ENCODE data around the gene PHF5A.
"Not testable (repeated sequence)": the region's sequence is repeated elsewhere in the genome, so short reads cannot be mapped to it uniquely, and the experiment has no call there.

PHF5A gene

GRCh38 chr22:41487037-41487935, 18.8 kb upstream of the PHF5A start:
- no peak for DNase-seq

- no peak for DNase-seq
Observed at GRCh38 chr22:41485033-41485432, 16.5 kb upstream of the PHF5A start.

DNA sequence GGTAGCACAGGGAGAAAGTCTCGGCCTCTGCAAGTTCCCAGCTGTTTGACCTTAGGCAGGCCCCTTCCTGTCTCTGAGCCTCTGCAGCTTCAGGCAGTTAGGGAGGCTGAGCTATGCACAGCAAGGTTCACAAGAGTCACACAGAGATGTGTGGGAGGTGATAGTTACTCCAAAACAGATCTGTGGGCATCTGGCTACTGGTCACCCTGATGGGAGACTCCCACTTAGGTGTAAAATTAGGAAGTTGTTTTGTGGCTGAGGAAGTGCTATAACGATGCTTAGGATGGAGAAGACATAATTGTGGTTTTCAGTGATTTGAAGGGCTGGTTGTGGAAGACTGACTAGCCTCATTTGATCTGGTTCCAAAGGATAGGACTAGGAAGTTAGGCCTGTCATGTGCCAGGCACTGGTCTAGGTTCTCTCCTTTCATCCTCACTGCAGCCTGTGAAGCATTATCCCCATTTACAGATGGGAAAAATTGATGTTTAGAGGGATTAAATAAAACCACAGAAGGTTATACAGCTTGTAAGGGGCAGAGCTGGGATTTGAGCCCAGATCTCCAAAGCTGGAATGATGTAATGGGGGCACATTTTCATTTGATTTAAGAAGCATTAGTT, 13.9 kb upstream of the PHF5A start:
- DNase-seq, result no peak

GRCh38 chr22:41481925-41482318, 13.4 kb upstream of the PHF5A start:
- no peak for DNase-seq

DNA sequence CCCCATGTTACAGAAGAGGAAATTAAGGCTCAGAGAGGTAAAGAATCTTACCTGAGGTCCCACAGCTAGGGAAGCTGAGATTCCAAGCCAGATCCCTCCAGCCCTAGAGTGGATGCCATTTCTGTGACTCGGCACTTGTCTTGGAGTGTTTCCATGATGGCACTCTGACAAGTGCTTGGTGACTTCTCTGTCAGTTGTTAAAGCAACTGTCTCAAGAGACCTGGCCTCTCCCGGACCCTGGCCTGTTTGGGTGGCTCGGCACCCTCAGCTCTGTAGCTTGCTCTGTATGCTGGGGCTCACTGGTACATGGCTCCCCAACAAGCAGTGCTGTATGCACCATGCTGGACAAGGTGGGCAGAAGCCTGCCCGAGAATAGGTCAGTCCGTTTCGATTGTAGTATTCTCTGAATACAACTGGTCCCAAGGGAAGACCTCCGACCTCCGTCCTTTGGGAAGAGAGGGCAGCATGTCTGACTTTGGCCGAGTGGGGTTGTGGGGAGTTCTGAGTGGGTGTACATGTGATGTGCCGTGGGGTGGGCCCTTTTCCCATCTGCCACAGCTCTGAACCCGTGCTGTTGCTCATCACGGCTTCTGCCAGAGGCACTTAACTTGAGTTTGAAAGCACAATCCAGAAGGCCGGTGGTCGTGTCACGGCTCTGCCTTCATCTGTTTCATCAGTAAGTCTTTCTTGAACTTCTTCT, 12.8 kb upstream of the PHF5A start:
- no peak for DNase-seq

DNA sequence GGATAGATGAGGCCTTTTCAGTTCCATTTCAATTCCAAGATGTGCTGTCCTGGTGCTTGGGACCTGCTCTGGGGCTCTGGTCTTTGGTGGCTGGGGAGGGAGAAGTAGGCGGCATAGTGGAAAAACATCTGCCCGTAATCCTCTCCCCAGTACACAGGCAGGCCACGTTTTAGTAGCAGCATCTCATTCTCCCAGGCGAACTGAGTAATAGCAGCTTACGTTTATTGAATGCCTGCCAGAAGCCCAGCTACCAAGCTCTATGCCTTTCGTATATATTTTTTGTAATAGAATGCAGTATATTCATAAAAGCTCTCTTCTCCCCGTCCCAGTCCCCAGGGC, 11.9 kb upstream of the PHF5A start:
- no peak for DNase-seq

DNA sequence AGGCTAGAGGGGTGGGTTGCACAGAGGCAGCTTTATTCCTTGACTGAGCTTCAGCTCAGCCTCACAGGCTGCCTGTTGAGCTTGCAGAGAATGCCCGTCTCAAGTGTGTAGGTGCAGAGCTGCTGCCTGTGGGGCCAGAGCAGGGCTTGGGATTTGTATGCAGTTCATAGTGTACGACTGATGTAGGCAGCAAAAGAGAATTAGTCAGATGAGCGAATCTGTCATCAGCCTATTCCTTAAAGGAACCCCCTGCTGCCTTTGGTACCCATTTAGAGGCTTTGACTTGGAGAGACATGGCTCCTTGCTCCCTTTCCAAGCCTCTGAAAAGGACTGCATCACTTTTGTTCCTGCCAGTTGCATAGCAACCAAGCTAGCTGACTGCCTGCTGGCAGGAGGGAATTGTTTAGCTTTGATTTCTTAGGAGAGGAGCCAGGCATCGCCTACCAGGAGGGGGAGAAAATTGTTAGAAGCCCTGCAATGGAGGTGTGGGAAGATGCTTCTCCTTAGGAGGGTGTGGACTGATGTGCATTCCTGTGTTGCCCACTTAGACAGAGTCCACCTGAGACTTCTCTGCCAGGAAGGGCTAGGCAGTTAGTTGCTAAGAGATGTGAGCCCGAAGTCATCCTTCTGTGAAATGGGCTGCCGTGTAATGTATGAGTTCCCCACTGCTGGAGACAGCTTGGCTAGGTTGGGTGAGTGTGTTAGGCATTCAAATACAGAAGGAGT, 11.3 kb upstream of the PHF5A start:
- no peak for DNase-seq

DNA sequence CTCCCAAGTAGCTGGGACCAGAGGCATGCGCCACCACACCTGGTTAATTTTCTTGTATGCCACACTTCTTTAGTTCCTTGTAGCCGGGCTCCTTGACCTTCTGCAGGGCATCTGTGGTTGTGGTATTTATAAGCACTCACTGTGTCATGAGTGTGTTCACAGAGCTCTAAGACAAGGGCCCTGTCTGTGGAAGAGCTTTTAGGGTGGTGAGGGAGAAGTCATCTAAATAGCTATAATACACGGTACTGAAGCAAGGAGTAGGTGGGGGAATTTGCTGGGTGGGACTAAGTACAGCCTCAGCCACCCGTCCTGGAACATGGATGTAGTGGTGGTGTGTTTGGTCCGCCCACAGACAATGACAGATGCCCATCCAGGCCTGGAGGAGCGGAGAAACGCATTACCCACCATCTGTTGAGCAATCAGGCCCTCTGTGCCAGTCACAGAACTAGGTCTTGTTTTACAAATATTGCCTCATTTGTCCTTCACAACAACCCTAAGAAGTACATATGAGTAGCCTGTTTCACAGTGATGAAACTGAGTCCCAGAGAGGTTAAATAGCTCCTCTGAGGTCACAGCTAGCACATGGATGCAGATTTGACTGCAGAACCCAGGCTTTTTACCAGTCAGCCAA, 10.5 kb upstream of the PHF5A start:
- peak; percentile 45 for DNase-seq

GRCh38 chr22:41478473-41478872, 10.0 kb upstream of the PHF5A start:
- DNase-seq, result no peak

GRCh38 chr22:41474872-41475451, 6.5 kb upstream of the PHF5A start:
- no peak for DNase-seq

- DNase-seq, result no peak
Observed at GRCh38 chr22:41471568-41471967, 3.1 kb upstream of the PHF5A start.

GRCh38 chr22:41470886-41471285, 2.4 kb upstream of the PHF5A start:
- no peak for DNase-seq

- no peak for DNase-seq
Observed at GRCh38 chr22:41469218-41469851, 843 bp upstream of the PHF5A start.

DNA sequence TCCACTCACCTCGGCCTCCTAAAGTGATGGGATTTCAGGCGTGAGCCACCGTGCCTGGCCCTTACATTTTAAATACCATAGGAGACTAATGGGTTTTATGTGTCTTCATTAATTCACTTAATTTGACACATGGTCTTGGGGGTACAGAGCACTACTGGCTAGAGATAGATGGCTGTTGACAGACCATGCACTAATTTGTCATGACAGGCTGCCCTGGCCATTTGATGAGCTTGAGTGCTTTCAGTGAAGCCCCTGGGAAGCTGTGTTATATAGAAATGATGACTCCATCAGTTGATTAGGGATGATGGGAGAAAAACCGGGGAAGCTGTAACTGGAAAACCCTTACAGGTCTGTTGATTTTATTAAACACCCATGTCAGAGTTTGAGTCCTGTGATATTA, 6.6 kb downstream of the PHF5A start:
- DNase-seq, result no peak

GRCh38 chr22:41460071-41460470, 8.4 kb downstream of the PHF5A start:
- DNase-seq, result not testable (repeated sequence)

DNA sequence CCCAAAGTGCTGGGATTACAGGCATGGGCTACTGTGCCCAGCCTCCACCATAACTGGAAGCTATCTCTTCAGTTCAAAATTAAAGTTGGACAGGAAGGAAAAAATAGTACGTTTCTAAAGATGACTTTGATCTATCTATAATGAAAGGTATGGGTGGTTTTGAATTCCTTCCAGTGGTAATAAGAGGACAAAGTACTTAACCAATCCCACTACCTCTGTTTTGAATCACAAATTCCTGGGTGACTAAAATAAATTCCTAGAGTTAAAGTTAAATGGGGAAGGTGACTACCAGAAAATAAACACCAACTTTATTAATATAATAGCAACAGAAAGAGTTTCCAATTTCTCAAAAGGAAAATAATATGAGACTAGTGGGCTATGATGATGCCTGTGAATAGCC, 9.1 kb downstream of the PHF5A start:
- DNase-seq, result no peak

DNA sequence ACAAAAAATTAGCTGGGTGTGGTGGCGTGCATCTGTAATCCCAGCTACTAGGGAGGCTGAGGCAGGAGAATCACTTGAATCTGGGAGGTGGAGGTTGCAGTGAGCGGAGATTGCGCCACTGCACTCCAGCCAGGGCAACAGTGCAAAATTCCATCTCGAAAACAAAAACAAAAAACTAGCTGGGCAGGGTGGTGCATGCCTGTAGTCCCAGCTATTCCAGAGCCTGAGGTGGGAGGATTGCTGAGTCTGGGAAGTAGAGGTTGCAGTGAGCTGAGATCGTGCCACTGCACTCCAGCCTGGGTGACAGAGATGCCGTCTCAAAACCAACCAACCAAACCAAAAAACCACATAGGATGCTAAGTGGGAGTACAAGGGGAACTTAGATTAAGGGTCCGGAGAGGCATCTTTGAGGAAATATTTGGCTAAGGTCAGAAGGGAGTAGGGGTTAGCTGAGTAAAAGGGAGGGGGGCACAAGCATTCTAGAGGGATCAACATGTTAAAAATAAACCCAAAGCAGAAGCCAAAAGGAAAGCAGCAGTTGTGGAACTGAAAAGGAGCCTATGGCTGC, 10.2 kb downstream of the PHF5A start:
- DNase-seq, result no peak

DNA sequence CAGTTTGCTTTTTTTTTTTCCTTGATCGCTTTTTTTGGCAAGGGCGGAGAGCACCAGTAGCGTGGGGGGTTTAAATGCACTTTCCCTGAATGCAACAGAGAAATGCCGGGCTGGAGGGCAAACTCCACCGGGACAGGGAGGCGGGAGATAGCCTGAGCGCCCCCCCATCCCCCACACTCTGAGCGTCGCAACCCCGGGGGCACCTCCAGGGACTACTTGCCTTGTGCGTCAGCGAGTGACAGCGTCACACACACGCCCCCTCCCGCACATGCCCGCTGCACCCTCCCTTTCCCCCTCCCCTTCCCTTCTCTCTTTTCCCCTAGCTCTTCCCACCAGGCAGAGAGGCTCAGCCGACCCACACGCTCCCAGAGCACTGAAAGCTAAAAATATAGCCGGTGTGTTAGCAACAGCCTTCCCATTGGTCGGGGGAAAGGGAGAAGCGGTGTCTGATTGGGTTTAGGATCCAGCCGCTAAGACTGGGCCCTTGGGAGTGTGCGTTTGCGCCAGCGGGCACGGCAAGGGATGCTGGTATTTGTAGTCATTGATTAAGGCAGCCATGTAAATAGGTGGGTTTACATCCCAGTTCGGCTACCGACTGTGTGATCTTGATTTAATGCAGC, 20.2 kb downstream of the PHF5A start:
- peak; percentile 99 for DNase-seq

DNA sequence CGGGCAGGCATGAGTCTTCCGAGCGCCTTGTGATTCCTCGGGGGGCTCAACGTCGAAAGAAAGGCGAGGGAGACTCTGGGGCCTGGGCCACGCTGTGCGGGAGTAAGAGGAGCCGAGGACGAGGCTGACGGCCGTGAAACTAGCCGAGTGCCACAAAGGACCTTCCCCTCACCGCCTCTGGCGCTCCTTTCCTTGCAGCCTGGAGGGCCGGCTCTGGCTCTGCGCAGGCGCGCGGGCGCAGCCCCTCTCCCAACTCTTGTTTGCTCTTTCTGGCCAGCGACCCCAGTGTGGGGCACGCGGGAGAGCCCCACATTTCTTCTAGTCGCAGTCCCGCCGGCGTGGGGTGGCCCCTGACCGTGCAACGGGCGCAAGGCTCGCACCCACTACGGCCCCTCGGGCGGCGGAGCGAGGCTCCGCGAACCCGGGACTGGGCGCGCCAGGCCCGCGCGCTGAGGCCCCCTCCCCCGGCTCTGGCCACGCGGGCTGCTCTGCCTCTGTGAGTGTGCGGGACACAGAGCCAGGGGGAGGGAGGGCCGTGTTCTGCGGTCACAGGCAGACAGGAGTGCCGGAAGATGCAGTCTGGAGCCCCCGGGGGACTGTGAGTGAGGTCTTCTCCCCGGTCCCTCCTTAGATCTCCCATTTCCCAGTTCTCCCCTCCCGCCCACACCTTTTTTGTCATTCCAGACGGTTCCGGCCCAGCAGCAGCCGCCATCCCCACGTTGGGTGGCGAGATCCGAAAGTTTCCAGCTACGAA, 20.9 kb downstream of the PHF5A start:
- DNase-seq, result peak; percentile 61

Measured in NCI-H446 treated with DMSO at 0.1 percent for 48 hours (cell line).